Uterus (tissue), 2 donors: ENCODE measurements around the gene TUBA8.

ENCODE experiments used
- POLR2A ChIP-seq, 2 donors: fragments of 450-650 bp; IDR thresholded peaks; one replicate each; pipeline ENCODE4 v1.6.1; 2016; ENCODE audit warnings: antibody characterized with exemption in 2 of 2, mild to moderate bottlenecking in 1 of 2, moderate library complexity in 1 of 2
- TF ChIP-seq, protein P1 (sequence below), 4 experiments: fragments of 200-600 bp in 2 of 4; fragments of 450-650 bp in 2 of 4; sonication (generic) in 2 of 4; IDR thresholded peaks; one replicate each; pipeline ENCODE4 v1.5.1; 2016 to 2019; ENCODE audit warnings: antibody characterized with exemption in 4 of 4, mild to moderate bottlenecking in 2 of 4, moderate library complexity in 1 of 4

DNA sequence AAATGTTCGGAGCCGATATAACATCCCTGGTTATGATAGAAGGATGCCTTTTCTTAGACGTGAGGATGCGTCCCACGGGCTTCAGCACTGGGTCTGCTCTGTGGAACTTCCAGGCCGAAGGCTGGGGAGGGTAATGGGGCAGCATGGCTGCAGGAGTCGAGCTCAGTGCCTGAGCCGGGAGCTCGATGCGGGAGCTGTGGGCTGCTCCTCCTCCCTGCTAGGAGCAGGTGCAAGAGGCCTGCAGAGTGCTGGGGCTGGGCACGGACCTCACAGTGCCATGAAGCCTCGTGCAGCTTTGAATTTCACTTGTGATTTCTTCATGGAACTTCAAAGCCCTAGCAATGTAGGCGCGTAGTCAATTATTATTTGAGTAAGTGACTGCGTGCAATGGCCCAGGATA, 6.0 kb downstream of the TUBA8 start:
- no peak for TF ChIP-seq POLR2A (IDR thresholded peaks at IDR 0.05)
- TF ChIP-seq, protein P1, sequence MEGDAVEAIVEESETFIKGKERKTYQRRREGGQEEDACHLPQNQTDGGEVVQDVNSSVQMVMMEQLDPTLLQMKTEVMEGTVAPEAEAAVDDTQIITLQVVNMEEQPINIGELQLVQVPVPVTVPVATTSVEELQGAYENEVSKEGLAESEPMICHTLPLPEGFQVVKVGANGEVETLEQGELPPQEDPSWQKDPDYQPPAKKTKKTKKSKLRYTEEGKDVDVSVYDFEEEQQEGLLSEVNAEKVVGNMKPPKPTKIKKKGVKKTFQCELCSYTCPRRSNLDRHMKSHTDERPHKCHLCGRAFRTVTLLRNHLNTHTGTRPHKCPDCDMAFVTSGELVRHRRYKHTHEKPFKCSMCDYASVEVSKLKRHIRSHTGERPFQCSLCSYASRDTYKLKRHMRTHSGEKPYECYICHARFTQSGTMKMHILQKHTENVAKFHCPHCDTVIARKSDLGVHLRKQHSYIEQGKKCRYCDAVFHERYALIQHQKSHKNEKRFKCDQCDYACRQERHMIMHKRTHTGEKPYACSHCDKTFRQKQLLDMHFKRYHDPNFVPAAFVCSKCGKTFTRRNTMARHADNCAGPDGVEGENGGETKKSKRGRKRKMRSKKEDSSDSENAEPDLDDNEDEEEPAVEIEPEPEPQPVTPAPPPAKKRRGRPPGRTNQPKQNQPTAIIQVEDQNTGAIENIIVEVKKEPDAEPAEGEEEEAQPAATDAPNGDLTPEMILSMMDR (IDR thresholded peaks at IDR 0.05), result no peak
